Testis (tissue), 2 donors: Measurements from ENCODE around the gene GDI1.

Source experiments
- CTCF ChIP-seq, 3 experiments: fragments of 450-650 bp in 2 of 3; fragments of 200-600 bp in 1 of 3; sonication (generic) in 1 of 3; IDR thresholded peaks; one replicate each; pipeline ENCODE4 v1.5.1; 2016 to 2019; ENCODE audit warnings: antibody characterized with exemption in 3 of 3, mild to moderate bottlenecking in 2 of 3, moderate library complexity in 1 of 3
- POLR2A ChIP-seq: fragments of 450-650 bp; IDR thresholded peaks from one replicate; pipeline ENCODE4 v1.6.1; 2017; ENCODE audit warnings: antibody characterized with exemption, mild to moderate bottlenecking, moderate library complexity

DNA sequence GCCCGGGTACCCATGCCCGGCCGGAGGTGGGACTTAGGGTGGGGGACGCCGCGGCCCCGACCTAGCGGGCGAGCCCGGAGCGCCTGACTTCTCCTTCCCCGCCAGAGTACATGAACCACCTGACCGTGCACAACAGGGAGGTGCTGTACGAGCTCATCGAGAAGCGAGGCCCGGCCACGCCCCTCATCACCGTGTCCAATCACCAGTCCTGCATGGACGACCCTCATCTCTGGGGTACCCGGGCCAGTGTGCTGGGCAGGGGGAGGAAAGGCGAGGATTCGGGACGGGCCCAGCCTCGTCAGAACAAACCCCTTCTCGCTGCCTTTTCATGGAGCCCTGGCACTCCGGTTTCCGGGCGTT is 25.0 kb upstream of the GDI1 start:
- TF ChIP-seq CTCF (IDR thresholded peaks at IDR 0.05), result no peak
- TF ChIP-seq POLR2A, result no peak
